GM19372 (cell line): Measurements from ENCODE around the gene PSG11.
"Not testable (repeated sequence)": the region's sequence is repeated elsewhere in the genome, so short reads cannot be mapped to it uniquely, and the experiment has no call there.

Source experiments
- ATAC-seq: cut with Tn5 transposase; IDR thresholded peaks from one replicate; pipeline ENCODE4 v1.9.1; 2021; ENCODE audit warnings: mild to moderate bottlenecking, low read depth, moderate library complexity; ENCODE audit not compliant: unreplicated experiment

PSG11 gene

DNA sequence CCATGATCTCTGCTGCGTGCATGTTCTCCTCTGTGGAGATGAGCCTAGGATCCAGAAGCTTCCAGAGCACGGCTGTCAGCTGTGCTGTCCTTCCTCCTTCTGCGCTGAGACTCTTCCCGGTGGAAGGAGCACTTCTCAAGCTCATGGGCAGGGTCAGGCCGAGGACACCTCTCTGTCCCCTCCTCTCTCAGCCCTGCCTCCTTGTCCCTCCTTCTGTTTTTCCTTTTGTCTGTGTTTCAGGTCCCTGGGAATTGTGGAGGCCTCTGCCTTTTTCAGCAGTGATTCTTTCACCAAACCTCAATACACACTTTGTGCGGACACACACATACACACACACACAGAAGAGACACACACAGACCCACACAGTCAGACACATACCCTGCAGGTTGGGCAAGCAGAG is at the start of gene PSG11:
Gene PSG11 (minus strand): TSS at position 101 of the 400 bp plus-strand sequence. CDS start 97 bp downstream, at position 4.
- ATAC-seq: not testable (repeated sequence)

DNA sequence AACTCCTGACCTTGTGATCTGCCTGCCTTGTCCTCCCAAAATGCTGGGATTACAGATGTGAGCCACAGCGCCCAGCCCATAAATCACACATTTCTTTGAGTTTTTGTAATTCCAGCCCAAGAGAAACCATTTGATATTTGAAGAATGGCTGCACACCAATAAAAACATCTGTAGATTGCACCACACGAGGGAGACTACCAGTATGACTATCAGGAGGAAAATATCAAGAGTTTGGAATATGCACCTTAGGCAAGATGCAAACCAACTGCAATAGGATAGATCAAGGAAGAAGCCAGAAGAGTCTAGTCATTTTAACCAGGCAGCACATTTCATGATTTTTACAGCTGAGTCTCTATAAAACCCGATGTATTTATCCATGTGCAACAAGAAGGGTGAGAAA is 36.1 kb upstream of the PSG11 start:
- not testable (repeated sequence) for ATAC-seq

- not testable (repeated sequence) for ATAC-seq
Observed at GRCh38 chr19:43061326-43061725, 35.1 kb upstream of the PSG11 start.

DNA sequence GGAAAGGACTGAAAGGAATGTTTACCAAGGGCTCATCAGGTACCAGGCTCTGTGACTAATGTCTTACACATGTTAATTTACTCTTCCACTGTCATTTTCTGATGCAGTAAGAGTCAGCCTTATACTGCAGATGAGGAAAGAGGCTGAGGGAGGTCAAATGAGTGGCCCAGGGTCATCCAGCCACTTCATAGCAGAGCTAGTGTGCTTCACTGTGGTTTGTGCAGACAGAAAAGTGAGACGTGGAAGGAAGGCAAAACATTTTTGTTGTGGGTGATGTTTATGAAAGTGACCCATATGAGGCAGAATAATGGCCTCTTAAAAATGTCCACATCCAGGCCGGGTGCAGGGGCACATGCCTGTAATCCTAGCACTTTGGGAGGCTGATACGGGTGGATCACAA is 34.0 kb upstream of the PSG11 start:
- not testable (repeated sequence) for ATAC-seq

GRCh38 chr19:43059482-43059881 is 33.2 kb upstream of the PSG11 start:
- ATAC-seq: not testable (repeated sequence)

DNA sequence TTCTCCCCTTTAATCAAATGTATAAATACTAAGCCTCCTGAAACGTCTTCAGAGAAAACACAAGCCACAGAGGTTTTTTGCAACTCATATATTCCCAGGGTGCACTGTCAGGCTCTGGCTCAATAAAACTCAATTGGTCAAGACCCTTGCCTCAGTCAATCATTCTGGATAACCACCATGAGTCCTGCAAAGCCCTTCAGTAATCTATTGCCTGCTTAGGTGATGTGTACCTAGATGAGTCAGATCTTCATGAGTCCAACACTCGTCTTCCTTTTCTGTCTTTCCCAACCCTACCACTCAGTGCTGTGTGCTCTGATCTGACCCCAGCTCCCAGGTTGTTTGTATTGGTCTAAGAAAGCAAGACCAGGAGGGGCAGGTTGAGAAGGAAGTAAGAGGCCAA is 32.2 kb upstream of the PSG11 start:
- not testable (repeated sequence) for ATAC-seq

DNA sequence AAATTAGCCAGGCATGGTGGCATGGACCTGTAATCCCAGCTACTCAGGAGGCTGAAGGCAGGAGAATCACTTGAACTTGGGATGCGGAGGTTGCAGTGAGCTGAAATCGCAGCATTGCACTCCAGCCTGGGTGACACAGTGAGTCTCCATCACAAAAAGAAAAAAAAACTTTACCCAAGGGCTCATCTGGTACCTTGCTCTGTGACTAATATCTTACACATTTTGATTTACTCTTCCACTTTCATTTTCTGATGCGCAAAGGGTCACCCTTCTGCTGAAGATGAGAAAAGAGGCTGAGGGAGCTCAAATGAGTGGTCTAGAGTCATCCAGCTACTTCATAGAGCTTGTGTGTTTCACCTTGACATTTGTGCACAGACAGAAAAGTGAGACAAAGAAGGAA is 21.7 kb upstream of the PSG11 start:
- not testable (repeated sequence) for ATAC-seq

DNA sequence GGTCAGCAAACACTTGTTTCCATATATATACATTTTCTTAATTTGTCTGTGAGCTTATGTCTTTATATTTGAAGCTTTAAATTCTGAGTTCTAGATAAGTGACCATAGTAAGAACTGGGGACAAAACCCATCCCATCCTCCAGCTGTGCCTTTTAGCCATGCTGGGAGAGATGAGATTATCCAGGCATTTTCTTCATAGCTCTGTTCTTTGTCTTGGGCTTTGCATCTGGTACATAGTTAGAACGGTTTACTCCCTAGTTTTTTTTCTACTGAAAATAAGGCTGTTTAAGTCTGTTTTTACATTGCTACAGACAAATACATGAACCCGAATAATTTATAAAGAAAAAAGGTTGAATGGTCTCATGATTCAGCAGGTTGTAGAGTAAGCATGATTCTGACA is 20.3 kb upstream of the PSG11 start:
- ATAC-seq: not testable (repeated sequence)

DNA sequence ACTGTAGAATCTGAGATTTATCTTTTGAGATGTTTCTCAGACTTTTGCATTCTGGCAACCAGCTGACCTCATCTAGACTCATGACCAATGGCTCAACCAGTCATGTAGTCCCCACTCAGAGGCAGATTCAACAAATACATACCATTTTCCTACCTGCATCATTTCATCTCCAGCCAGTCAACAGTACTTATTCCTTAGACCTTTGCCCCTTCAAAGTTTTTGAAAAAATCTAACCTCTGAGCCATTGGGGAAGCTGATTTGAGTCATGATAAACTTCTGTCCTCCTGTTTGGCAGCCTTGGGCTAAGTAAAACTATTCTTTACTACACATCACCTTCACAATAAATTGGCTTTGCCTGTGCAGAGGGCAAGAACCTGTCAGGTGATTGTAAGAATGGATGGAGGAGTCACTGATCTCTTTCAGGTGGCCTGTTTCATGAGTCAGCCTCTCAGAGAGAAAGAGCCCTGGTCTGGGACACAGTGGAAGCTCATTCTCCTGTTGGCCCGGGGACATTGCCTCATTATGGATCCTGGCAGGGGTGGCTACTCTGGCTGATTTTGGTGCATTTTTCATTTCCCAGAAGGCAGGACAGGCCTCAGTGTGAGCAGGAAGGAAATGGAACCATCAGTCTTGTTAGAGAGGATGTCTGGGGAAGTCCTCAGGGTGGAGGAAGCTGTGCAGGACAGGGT is 17.4 kb upstream of the PSG11 start:
- ATAC-seq: not testable (repeated sequence)

DNA sequence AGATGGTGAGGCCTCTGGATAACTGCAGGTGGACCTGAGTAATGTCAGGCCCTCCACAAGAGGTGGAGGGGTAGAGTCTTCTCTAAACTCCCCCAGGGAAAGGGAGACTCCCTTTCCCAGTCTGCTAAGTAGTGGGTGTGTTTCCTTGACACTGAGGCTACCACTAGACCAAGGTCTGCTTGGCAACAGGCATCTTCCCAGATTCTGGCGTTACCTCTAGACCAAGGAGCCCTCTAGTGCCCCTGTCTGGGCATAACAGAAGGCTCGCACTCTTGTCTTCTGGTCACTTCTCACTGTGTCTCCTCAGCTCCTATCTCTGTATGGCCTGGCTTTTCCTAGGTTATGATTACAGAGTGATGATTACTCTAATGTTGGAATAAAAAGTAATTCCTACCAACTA is 5.4 kb upstream of the PSG11 start:
- ATAC-seq: not testable (repeated sequence)

- ATAC-seq: no peak
Observed at GRCh38 chr19:43028866-43029265, 2.6 kb upstream of the PSG11 start.

GRCh38 chr19:43027985-43028384 is 1.7 kb upstream of the PSG11 start:
- not testable (repeated sequence) for ATAC-seq

- ATAC-seq: not testable (repeated sequence)
Observed at GRCh38 chr19:43027061-43027460, 792 bp upstream of the PSG11 start.

DNA sequence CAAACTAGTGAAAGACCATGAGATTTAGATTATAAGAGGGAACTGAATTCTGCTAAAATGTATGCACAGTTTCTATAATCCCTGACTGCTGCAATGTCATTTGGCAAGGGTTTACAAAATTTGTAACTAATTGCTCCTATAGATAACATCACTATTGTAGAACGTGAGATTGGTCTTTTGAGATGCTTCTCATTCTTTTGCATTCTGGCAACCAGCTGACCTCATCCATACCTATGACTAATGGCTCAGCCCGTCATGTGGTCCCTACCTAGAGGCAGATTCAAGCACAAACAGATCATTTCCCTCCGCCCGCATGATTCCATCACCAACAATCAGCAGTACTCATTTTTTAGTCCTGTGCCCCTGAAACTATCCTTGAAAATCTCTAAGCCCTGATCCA is 4.2 kb downstream of the PSG11 start:
- ATAC-seq: not testable (repeated sequence)

GRCh38 chr19:43021629-43022028 is 4.6 kb downstream of the PSG11 start:
- ATAC-seq: not testable (repeated sequence)

DNA sequence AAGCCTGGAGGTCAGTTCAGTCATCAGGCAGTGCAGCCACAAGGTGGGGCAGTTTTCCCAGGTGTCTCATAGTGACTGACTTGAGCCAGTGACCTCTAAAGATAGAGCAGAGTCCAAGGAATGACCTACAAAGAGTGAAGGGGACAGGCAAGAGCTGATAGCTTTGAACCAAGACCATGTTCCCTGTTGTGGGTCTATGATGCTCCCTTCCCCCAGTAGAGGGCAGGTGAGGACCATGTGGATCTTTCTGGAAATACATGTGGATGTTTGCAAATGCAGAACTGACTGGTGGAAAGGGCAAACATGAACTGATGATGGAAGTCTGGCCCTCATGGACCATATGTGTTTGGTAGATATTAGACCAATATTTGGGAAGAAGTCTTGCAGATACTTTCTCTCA is 6.7 kb downstream of the PSG11 start:
- not testable (repeated sequence) for ATAC-seq

GRCh38 chr19:43005841-43006240 is 20.4 kb downstream of the PSG11 start:
- not testable (repeated sequence) for ATAC-seq

GRCh38 chr19:43004846-43005245 is 21.4 kb downstream of the PSG11 start:
- not testable (repeated sequence) for ATAC-seq

DNA sequence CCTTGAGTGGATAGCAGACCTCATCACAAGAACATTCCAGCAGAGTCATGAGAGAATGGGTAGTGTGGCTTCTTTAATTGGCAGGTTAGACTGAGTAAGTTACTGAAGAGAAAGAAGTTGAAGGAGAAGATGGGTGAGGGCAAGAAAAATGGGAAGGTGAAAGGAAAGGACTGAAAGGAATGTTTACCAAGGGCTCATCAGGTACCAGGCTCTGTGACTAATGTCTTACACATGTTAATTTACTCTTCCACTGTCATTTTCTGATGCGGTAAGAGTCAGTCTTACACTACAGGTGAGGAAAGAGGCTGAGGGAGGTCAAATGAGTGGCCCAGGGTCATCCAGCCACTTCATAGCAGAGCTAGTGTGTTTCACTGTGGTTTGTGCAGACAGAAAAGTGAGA is 22.6 kb downstream of the PSG11 start:
- ATAC-seq: not testable (repeated sequence)

GRCh38 chr19:43002948-43003347 is 23.3 kb downstream of the PSG11 start:
- ATAC-seq: not testable (repeated sequence)

DNA sequence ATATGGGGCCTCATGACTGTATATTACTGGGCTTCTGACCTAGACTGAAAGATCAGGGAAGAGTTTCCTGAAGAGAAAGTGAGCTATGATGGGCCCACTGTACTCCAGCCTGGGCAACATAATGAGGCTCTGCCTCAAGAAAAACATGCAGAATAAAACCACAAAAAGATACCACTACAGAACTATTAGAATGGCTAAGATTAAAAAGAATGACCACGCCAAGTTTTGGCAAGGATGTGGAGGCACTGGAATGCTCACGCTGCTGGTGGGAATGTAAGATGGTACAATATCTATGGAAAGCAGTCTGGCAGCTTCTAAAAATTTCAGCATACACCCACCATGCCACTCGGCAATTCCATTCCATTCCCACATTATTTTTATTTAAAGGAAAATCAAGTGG is 30.1 kb downstream of the PSG11 start:
- not testable (repeated sequence) for ATAC-seq

DNA sequence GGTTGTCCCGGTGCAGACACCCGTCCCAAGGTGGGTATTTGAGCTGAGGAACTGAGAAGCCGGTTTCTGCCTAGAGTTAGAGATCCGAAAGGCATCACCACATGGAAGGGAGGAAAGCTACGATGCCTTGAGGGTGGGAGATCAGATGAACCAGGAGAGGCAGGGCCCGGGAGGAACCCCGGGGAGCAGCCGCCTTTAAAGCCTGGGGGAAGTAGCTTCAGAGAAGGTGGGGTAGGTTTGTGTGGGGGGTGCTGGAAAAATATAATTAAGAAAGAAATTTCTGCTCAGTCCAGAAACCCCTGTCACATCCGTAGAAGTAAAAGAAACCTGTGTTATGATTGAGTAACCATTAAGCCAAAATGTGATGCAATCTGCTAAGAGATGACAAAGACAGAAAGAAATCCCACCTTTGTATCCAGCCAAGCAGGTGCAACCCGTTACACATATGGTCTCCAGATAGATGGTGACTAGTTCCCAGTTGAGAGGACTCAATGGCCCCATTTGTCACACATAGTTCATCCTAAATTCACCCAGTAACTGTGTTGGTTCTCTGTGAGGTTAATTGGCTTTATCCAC is 34.2 kb downstream of the PSG11 start:
- ATAC-seq: not testable (repeated sequence)
